GM21528 (cell line): ENCODE data around the gene SNW1.
"Not testable (repeated sequence)": the region's sequence is repeated elsewhere in the genome, so short reads cannot be mapped to it uniquely, and the experiment has no call there.

Source experiments
- ATAC-seq: cut with Tn5 transposase; IDR thresholded peaks from one replicate; pipeline ENCODE4 v1.9.1; 2021; ENCODE audit warnings: mild to moderate bottlenecking, moderate library complexity; ENCODE audit not compliant: unreplicated experiment, low FRiP score

The SNW1 gene

DNA sequence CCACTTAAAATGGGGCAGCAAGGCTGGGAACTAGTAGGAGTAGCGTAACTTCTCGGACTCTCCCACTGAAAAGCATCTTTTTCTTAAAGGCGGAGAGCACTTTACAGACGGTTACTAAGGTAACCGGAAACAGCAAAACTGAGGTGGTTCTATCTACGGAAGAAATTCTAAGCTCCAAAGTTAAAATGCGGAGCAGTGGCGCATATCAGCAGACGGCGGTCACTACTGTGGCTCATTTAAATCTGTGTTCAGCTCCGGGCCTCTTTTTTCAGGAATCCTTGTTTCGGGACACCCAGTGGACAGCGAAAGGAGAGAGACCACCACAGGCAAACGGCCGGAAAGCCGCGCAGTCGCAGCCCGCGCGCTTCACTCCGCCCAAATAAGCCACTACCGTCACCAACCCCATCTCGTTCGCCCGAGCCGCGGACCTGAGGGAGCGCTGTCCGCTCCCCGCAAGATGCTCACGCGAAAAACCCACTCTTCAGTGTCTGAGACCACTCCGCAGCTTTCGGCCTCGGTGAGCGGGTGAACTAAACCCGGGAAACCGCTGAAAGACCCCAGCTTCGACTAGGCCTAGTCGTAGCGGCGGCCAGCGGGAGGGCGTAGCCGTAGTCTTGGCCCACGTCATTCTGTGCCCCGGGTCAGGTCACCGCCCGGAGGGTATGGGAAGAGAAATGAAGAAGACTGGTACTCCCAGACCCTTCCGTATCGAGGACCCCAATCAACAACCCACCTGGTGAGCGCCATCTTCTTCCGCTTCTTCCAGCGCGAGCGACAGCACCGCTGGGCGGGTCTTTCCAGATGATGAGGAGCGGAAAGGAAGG, at the start of gene SNW1:
TSS of gene SNW1 (minus strand) at position 776 of the 824 bp plus-strand sequence. CDS start at position 747, 29 bp downstream.
- ATAC-seq, result peak; percentile 95

DNA sequence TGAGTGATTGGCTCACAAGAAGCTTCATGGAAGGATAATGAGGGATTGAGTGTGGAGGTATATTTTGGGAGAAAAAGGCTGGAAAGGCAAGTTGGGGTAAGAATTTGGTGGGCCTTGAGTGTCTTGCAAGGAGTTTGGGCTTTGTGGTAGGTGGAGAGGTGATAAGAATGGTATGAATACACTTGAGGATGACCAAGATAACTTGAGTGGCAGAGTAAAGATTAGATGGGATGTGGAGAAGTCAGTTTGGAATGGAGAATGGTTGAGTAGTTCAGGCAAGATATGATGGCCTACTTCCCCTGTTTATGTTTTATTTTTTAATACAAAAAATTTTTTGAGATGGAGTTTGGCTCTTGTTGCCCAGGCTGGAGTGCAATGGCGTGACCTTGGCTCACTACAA, 48.1 kb upstream of the SNW1 start:
- no peak for ATAC-seq

DNA sequence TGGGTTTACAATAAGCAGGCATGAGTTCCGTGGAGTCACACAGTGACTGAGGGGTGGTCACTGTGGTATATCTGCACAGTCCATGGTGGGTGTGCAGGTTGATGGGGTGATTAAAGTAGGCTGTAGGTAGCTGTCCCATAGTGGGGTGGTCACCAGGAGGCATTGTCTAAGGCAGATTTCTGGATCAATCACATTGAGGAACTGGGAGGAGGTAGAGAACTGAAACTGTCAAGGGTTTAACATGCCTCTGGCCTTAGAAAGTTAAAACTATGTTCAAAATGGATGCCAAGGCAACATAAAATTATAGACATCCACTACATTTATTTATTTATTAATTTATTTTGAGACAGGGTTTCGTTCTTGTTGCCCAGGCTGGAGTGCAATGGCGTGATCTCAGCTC, 47.3 kb upstream of the SNW1 start:
- ATAC-seq, result no peak

DNA sequence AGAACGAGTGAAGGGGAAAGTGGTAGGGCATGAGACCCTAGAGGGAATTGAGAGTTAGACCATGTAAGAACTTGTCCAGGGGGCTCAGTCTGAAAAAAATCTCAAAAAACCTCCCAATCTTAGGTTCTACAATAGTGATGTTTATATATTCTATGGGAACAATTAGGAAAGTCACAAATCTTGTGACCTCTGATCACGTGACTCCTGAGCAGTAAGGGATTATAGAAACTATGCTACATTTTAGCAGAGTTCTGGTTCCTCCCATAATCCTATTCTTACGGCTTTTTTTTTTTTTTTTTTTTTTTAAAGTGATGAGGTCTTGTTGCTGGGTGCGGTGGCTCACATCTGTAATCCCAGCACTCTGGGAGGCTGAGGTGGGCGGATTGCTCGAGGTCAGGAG, 44.8 kb upstream of the SNW1 start:
- ATAC-seq, result no peak

DNA sequence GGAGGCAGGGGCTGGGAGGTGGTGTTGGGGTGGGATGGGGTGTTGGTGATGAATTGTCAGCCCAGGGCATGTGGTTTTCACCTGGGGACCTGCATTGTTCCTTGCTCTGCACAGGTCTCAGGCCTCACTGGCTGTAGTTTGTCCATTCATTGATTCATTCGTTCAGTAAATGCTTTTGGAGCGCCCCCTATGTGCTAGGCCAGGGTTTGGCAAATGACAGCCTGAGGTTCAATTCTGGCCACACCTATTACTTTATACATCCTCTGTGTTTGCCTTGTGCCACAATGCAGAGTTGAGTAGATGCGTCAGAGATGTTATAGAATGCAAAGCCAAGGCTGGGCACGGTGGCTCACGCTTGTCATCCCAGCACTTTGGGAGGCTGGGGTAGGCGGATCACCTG, 43.6 kb upstream of the SNW1 start:
- no peak for ATAC-seq

DNA sequence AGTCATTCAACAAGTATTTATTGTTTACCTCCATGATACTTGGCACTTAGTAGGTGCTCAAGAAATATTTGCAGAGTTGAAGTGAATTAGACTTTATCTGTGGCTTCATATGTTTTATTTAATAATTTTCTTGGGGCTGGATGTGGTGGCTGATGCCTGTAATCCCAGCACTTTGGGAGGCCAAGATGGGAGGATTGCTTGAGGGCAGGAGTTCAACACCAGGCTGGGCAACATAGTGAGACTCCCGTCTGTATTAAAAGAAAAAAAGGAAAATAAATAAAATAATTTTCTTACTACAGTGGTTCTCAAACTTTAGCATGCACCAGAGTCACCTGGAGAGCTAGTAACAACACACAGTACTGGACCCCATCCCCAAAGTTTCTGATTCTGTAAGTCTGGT, 39.9 kb upstream of the SNW1 start:
- no peak for ATAC-seq

DNA sequence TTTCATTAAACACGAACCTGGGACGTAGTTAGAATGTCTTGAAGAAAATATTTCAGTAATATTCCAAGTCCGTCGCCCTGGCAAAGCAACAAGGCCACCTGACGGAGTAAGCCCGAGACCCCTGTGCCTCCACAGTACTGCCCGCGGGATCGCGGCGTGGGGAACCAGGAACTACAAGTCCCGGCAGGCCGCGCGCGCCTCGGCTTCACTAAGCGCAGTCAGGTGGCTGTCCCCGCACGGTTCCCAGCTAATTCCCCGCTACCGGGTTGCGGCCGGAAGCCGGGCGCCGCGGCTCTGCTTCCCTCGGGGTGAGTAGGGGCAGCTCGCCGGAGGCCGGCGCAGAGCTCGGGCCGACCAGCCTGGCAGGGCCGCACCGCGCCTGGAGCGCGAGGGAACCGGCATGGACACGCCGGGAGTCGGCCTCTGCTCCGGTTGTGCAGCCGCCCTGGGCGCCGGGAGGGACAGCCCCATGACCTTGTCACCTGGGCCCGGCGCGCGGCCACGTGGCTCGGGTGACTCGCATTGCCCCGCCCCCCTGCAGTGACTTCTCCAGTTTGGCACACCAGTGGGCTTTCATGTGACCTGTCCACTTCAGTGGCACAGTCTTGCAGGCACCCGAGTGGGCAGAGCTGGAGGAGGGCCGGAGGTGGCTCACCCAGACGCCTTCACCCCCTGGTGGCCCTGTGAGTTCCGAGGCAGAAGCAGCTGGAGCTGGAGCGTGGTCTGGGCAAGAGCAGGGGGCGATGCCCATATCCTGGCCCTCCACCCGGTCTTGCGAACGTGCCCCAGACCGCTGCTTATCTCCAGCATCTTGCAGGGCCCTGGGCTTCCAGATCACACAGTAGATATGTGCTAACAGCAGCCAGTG, 39.1 kb upstream of the SNW1 start, which contains the start of gene ADCK1:
TSS of gene ADCK1 (plus strand) at position 247 of the 868 bp plus-strand sequence. CDS start 18,870 bp downstream, outside the sequence.
- ATAC-seq, result peak; percentile 97

DNA sequence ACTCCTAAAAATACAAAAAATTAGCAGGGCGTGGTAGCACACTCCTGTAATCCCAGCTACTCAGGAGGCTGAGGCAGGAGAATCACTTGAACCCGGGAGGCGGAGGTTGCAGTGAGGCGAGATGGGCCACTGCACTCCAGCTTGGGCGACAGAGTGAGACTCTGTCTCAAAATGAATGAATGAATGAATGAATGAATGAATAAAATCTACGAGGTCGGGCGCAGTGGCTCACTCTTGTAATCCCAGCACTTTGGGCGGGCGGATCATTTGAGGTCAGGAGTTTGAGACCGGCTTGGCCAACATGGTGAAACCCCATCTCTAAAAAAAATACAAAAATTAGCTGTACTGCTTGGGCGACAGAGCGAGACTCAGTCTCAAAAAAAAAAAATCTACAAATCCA, 38.5 kb upstream of the SNW1 start:
- ATAC-seq, result peak; percentile 0

DNA sequence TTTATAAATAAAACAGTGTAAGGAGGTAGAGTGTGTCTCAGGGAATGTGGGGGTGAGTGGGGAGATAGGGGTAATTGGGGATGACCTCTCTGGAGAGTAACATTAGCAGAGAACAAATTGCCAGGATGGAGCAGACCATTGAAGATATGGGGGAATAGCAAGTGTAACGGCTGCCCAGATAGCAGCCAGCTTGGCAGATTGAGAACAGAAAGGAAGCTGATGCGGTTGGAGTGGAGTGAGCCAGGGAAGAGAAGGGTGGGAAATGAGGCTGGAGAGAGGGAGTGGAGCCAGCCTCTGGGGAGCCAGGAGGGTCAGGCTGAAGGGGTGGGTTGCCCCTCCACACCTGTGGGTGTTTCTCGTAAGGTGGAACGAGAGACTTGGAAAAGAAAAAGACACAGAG, 33.4 kb upstream of the SNW1 start:
- ATAC-seq, result no peak

DNA sequence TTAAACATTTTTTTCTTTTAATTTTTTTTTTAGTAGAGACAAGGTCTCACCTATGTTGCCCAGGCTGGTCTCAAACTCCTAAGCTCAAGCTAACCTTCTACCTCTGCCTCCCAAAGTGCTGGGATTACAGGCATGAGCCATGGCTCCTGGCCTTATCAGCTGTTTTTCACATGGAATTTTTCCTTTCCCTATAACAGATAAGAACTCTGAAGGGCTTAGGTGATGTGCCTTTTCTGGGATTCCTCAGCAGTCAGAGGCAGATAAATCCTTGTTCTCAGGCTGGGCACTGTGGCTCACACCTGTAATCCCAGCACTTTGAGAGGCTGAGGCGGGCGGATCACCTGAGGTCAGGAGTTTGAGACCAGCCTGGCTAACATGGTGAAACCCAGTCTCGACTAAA, 32.3 kb upstream of the SNW1 start:
- ATAC-seq, result not testable (repeated sequence)

DNA sequence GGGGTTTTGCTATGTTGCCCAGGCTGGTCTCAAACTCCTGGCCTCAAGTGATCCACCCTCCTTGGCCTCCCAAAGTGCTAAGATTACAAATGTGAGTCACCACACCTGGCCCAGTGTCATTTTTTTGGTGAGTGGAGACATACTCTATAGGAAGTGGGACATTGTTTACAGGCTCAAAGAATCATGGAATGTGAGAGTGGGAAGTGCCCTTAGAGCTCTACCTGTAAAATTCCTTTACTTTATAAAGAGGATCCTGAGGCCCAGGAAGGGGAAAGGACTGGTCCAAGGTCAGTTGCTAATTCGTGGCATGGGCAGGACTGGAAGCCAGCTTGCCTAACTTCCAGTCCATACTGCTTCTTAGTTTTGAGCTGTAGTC, 30.3 kb upstream of the SNW1 start:
- ATAC-seq, result no peak

DNA sequence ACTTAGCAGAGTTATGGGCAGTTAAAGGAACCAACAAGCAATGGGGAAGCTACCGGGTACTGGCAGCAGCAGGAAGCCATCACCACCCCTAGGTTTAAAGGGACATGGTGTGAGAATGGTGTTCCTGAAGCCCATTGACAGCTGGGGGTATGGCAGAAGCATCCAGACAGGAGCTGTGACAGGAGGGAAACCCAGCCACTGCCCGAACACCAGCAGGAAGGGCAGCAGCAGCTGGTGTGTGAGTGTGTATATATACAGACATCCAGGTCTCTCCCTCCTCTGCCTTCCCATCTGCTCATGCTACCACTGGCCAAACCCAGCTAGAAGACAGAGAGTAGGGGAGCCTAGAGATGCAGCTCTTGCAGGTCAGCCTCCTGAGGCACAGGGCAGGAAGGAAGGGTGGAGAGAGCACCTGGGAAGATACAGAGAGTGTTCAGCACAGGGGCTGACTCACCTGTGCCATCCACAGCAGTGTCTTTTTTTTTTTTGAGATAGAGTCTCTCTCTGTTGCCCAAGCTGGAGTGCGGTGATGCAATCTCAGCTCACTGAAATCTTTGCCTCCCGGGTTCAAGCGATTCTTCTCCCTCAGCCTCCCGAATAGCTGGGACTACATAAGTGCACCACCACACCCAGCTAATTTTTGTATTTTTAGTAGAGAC, 29.7 kb upstream of the SNW1 start:
- no peak for ATAC-seq

DNA sequence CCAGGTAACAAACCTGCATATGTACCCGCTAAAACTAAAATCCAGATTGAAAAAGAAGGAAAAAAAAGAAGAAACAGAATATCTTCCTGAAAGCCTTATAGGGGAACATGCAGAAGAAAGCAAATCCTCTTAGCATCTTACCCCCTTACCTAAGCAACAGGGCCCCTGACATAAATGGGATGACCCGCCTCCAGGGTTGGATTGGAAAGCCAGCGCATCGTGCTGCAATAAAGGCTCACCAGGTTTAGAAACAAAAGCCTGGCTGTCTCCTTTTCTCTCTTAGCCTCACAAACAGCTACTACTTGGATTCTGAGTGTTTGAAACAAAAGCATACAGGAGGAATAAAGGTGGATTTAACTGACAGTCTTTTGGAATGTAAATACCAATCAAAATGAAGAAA, 25.2 kb upstream of the SNW1 start:
- no peak for ATAC-seq

DNA sequence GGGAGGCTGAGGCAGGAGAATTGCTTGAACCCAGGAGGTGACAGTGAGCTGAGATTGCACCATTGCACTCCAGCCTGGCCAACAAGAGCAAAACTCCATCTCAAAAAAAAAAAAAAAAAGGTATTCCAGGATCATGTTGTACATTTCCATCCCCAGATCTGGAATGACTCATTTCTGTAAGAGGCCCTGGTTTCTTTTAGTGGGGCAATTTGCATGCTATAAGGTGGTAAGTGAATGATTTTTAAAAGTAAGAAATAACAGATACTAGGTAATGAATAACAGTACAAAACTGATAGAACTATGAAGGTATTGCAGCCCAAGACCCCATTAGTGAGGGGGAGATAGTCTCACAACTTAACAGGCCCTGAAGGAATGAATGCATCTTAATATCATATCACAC, 21.2 kb upstream of the SNW1 start:
- no peak for ATAC-seq

DNA sequence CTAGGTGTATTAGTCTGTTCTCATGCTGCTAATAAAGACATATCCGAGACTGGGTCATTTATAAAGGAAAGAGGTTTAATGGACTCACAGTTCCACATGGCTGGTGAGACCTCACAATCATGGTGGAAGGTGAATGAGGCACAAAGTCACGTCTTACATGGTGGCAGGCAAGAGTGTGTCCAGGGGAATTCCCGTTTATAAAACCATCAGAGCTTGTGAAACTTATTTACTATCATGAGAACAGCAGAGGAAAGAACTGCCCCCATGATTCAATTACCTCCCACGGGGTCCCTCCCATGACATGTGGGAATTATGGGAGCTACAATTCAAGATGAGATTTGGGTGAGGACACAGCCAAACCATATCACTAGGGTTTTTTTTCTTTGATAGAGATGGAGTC, 13.0 kb upstream of the SNW1 start:
- ATAC-seq, result not testable (repeated sequence)

DNA sequence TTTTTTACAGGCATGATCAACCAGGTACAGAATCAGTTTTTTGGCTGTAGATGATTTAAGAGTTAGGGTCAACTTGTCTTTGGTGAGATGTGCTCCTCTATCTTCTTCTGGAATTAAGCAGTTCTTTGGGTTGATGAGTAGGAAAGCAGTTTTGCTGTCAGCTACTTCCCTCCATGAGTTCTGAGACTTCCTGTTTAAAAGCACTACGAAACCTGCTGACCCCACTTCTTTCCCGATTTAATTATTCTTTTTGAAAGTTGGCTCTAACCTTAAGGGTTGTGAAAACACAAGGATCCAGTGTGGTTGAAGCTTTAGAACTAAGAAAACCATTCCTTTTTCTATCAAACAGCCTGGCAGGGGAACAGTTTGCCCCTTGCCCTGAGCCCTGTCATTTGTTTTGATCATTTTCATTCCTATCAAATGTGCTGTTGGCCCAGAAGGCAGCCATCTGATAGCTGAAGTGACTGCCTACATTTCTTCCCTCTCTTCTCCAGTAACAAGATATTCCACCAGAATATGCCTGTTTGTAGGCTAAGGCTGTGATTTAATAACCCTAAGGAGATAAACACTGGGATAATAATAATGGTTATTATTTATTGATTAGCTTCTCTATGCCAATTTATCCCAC, 7.6 kb upstream of the SNW1 start:
- not testable (repeated sequence) for ATAC-seq

DNA sequence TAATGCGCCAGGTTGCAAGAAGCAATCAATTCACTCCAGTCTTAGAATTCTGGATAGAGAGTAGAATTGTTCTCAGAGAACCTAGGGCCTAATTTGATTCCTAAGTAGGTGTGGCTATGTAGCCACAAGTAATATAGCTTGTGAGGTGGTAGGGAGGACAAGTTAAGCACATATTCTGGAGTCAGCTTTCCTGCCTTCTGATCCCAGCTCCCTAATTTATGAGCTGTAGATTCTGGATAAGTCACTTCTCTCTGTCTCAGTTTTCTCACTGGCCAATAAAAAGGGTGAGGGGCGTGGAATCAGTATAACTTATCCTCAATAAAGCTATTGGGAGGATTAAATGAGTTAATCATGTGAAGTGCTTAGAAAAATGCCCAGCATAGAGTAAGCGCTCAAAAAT, 3.0 kb upstream of the SNW1 start:
- no peak for ATAC-seq

DNA sequence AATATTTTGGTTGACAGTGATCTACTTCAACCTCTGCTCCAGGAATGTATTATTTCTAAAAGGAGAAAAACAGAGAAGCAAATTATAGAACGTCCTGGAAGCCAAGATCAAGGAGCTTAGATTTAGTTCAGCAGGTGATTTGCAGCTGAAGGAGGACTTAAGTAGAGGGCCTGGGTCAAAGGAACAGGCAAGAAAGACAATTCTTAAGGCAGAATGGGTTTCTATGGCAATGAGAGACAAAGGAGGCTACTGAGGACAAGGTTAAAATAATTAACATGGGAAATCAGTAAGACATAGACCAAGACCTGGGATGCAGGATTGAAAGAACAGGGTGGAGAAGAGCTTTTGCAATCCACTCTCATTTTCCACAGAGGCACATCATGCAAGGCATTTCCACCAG, 2.4 kb upstream of the SNW1 start:
- ATAC-seq, result no peak

DNA sequence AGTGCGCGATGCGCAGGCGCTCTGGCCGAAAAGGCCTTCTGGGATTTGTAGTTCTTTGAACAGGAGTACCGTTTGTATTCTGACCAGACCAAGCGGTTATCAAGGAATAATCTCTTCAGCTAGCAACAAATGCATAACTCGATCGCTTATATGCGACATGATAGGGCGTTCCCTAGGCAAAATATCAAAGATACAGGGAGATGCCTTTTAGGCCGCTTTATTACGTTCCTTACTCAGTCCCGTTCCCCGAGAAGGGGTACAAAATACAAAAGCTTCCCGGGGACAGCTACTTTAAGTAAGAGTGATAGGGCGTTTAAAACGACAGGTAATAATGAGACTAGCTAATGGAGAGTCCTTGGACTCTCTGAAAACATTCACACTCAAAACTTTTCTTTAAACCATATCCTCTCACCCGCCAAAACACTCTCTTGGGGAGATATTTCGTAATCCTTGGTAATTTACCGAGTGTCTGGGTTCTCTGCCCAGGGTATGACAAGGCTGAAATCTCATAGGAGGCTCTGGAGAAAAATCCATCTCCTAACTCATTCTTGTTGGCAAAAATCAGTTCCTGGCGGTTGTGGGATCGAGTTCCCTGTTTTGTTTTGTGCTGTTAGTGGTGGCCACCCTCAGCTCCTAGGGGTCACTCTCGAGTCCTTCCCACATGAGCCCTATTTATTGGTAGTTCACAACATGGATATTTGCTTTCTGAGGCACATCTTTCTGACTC, 412 bp upstream of the SNW1 start:
- ATAC-seq, result peak; percentile 25
